Jurkat, Clone E6-1 (cell line): Measurements from ENCODE around the gene CHFR. TPM values are rescaled to one million over a fixed set of nuclear protein-coding genes. Genes with fewer than 3 reads are reported as not detected.
"Not testable (repeated sequence)": the region's sequence is repeated elsewhere in the genome, so short reads cannot be mapped to it uniquely, and the experiment has no call there.

Experiments used
- DNase-seq: peaks from one replicate; pipeline ENCODE4 v3.0.0-alpha.2; 2011; ENCODE audit warnings: low read depth, low spot score
- H3K4me3 ChIP-seq: 2 replicates; pipeline ENCODE4 v1.5.1; 2011; ENCODE audit warnings: mild to moderate bottlenecking, low read length, control low read depth, moderate library complexity
- polyA plus RNA-seq: library from polyadenylated mRNA; unstranded; fragments of >200 nt; gene quantifications from one replicate; pipeline ENCODE4 v1.2.1, GENCODE V29; 2012; ENCODE audit warnings: missing spikeins; ENCODE audit not compliant: insufficient read length, insufficient read depth

Gene CHFR
- not detected for polyA plus RNA-seq

DNA sequence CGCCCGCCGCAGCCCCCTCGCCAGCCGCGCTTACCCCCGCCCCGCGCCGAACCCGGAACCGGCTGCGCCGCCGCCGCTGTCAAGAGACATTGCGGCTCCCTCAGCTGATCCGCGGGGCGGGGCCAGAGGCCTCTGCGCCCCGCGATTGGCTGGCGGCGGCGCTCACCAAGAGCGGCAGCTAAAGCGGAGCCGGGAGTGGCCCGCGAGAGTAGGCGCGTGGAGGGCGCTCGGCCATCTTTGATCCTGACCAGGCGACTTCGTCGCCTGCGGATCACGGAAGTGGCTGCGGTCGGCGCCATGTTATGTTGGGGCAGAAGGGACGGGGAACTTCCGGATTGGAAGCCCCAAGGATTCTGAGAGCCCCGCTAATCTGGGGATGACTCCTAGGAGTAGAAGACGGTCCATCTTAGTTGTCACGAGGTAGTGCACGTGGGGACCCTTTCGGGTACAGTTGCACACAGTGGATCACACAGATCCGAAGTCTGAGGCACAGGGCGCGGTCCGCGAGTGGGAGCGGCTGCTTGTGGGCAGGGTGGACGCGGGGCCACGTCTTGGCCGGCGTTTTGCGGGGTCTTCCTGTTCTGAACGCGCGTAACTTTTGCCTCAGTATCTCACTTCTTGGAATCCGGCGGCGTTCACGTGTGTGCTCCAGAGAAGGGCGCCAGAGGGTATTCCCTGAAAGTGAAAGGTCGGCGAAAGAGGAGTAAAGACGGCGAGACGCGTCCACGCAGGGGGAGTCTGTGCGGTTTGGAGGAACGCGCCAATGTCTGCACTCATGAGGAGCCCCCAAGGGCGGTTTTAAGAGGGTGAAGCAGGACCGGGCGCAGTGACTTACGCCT is at the start of gene CHFR:
Gene CHFR (minus strand): TSS at position 93 of the 839 bp plus-strand sequence. CDS start 277 bp downstream, outside the sequence.
- no peak within 1 kb of the TSS for H3K4me3 ChIP-seq

DNA sequence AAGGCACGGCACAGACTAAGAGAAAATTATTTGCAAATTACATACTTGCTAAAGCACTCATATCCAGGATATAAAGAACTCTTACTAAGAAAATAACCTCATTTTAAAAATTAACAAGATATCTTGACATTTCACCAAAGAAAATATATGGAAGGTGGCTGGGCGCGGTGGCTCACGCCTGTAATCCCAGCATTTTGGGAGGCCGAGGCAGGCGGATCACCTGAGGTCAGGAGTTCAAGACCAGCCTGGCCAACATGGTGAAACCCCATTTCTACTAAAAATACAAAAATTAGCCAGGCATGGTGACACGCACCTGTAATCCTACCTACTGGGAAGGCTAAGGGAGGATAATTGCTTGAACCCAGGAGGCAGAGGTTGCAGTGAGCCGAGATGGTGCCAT is 49.5 kb upstream of the CHFR start:
- not testable (repeated sequence) for DNase-seq, H3K4me3 ChIP-seq

More for the DNA sequence above, at the start of gene CHFR:
- no peak for DNase-seq

DNA sequence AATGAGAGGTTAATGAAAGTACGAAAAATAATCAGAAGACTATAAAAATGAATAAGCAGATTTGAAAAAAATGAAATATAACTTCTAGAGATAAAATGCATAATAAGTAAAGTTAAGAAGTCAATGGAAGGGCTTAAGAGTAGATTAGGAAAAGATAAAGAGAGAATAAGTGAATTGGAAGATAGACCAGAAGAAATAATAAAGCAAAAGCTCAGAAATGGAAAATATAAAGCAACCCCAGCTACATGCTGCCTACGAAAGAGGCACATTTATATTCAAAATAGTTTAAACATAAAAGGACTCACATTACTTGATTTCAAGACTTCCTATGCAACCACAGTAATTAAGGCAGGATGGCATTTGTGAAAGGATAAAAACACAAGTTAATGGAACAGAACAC is 48.8 kb upstream of the CHFR start:
- no peak overlapping the region for H3K4me3 ChIP-seq
- no peak for DNase-seq

DNA sequence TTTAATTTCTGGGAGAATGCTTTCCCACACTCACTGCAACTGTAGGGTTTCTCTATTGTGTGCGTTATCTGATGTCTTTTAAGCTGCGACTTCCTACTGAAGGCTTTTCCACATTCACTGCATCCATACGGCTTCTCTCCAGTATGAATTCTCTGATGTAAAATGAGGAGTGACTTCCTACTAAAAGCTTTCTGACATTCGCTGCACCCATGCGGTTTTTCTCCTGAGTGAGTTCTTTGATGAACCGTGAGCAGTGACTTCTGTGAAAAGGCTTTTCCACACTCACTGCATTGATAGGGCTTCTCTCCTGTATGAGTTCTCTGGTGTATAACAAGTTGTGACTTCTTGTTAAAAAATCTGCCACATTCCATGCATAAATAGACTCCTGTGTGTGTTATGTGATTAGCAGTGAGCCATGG is 39.0 kb upstream of the CHFR start:
- H3K4me3 ChIP-seq, result no peak overlapping the region

GRCh38 chr12:132925597-132926414 is 38.4 kb upstream of the CHFR start:
- DNase-seq, result no peak
- H3K4me3 ChIP-seq, result no peak overlapping the region

More for the DNA sequence above, 39.0 kb upstream of the CHFR start:
- DNase-seq, result no peak

DNA sequence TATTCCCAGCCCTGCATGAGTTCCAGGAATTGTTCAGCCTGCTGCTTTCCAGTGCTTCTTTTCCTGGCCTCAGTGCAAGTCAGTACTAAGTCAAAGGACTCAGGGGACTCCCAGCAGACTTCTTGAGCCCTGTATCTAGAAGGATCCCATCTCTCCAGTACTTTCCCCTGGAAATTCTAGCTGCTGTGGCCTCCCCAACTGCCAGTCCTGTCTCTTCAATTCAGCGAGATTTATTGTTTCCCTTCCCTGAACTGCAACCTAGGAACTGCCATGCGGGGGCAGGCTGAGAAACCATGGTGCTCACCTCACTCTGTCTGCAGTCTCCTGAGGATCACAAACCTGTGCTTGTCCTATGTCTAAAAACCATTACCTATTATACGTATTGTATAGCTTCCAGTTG is 37.0 kb upstream of the CHFR start:
- no peak overlapping the region for H3K4me3 ChIP-seq
- DNase-seq, result no peak

- no peak overlapping the region for H3K4me3 ChIP-seq
- no peak for DNase-seq
Observed at GRCh38 chr12:132923356-132923909, 36.0 kb upstream of the CHFR start.

- DNase-seq, result no peak
Observed at GRCh38 chr12:132922676-132923075, 35.3 kb upstream of the CHFR start.

DNA sequence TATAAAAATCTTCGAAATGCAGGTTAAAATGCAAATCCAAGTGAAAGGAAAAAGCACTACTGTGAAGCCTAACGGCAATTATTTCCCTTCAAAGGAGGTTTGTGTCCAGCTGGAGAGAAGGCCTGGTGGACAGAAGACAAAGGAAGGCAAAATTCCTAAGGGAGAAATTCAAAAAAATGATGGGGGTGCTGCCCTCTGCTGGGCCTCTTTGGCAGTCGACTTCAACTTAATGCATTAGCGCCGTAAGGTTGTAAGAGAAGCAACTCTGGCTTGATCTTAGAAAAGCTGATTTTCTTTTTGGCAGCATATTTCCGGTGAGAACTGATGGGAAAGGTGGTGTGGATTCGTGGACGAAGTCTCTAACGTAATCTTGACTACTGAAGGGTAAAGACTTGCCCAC is 34.3 kb upstream of the CHFR start:
- no peak overlapping the region for H3K4me3 ChIP-seq
- no peak for DNase-seq

More at GRCh38 chr12:132922676-132923075, 35.3 kb upstream of the CHFR start:
- no peak overlapping the region for H3K4me3 ChIP-seq

GRCh38 chr12:132918680-132919079 is 31.3 kb upstream of the CHFR start:
- H3K4me3 ChIP-seq, result no peak overlapping the region
- no peak for DNase-seq

GRCh38 chr12:132909030-132909368 is 21.6 kb upstream of the CHFR start:
- H3K4me3 ChIP-seq, result no peak overlapping the region
- no peak for DNase-seq

DNA sequence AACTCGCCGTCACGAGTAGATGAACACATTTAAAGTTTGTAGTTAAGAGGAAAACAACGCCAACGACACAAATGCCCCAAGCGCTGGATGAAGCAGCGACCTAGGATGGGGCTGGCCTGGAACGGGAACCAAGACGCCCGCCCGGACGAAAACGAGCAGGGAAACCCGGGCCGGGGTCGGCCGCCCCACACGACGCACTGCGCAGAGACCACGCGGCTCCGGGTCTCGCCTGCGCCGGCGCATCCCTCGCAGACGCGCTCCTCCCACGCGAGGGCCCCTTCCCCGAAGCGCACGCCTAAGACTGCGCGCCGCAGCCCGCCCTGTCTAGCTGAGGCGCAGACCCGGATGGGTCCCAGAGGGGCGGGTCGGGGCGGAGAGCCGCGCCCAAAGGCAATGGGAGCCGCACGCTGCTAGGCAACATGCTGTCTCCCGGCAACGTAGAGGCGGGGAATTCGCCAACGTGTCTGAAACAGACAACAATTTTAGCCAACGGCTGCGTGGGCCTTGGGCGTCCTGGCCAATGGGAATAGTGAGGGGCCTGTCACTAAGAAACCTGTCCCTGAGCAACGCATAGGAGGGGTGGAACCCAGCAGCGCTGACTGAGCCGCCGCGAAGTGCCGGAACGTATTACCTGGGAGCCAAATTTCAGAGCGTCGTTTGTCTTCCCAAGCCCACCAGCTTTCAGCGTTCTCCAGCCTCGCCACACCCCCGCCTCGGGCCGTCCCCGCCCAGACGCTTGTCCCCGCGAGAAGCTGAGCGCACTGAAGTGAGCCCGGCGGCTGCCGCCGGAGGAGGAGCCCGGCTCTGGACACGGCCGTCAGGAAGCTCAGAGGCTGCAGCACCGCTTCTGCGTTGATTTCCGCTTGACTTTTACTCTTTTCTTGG is 21.0 kb upstream of the CHFR start:
- no peak overlapping the region for H3K4me3 ChIP-seq
- no peak for DNase-seq

DNA sequence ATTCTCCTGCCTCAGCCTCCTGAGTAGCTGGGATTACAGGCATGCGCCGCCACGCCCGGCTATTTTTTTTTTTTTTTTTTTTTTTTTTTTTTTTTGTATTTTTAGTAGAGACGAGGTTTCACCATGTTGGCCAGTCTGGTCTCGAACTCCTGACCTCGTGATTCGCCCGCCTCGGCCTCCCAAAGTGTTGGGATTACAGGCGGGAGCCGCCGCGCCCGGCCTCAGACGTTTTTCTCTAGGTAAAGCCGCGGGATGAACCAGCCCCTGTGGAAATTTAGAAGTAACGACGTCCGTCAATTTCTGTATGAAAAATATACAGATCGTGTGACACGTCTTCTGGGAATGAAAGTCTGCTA is 20.4 kb upstream of the CHFR start:
- not testable (repeated sequence) for H3K4me3 ChIP-seq, DNase-seq

GRCh38 chr12:132907216-132907615 is 19.8 kb upstream of the CHFR start:
- DNase-seq, result no peak
- H3K4me3 ChIP-seq, result no peak overlapping the region

- no peak for DNase-seq
- no peak overlapping the region for H3K4me3 ChIP-seq
Observed at GRCh38 chr12:132904718-132905328, 17.4 kb upstream of the CHFR start.

DNA sequence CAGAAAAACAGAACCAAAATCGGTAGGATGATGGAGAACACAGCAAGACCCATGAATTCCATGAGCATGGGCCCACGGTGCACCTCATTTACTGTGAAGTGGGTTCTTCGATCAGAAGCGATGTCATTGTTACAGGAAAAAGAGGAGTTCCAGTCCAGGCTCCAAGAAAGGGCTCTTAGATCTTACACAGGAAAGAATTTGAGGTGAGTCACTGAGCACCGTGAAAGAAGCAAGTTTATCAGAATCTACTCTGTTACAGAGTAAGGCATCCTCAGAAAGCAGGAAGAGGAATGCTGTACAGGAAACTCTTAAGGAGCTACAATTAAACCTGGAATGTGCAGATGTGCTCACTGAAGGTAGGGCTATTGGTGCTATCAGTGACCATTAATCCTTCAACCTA is 11.6 kb upstream of the CHFR start:
- DNase-seq, result no peak

DNA sequence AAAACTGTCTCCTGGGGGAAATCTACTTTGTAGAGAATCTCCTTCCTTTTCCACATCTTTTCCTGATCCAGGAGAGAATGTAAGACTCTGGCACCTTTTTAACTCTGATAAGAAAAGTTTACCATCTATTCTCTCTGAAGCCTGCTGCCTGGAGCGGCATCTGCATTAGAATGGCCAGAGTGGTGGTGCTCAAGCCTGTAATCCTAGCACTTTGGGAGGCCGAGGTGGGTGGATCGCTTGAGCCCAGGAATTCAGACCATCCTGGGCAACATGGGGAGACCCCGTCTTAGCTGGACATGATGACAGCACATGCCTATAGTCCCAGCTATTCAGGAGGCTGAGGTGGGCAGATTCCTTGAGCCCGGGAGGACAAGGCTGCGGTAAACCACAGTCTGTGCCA is 1.4 kb upstream of the CHFR start:
- no peak for DNase-seq
- H3K4me3 ChIP-seq, result no peak overlapping the region

More for the DNA sequence above, 11.6 kb upstream of the CHFR start:
- H3K4me3 ChIP-seq, result no peak overlapping the region
